LNCAP (cell line): ENCODE data around the gene SNTG2.

Experiments
- TF ChIP-seq, protein P1 (sequence below): fragments of 450-650 bp; IDR thresholded peaks from 2 replicates; pipeline ENCODE4 v1.5.1; 2017; ENCODE audit warnings: mild to moderate bottlenecking

Gene SNTG2

DNA sequence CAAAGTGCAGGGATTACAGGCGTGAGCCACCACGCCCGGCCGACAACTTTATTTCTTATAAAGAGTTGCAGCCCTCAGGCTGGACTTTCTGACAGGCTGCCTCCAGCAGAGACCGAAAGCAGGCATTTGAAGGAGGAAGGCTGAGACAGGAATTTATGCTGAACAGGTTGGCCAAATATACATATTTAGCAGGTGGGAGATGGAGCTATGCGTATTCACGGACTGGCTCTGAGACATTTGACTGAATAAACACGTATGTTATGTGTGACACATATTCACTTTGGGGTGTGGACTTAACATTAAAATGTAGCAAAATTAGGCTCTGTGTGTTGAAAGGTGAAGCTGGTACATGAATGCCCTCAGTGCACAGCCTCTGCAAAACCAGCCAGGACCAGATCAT, 65.9 kb downstream of the SNTG2 start:
- TF ChIP-seq, protein P1, sequence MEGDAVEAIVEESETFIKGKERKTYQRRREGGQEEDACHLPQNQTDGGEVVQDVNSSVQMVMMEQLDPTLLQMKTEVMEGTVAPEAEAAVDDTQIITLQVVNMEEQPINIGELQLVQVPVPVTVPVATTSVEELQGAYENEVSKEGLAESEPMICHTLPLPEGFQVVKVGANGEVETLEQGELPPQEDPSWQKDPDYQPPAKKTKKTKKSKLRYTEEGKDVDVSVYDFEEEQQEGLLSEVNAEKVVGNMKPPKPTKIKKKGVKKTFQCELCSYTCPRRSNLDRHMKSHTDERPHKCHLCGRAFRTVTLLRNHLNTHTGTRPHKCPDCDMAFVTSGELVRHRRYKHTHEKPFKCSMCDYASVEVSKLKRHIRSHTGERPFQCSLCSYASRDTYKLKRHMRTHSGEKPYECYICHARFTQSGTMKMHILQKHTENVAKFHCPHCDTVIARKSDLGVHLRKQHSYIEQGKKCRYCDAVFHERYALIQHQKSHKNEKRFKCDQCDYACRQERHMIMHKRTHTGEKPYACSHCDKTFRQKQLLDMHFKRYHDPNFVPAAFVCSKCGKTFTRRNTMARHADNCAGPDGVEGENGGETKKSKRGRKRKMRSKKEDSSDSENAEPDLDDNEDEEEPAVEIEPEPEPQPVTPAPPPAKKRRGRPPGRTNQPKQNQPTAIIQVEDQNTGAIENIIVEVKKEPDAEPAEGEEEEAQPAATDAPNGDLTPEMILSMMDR = no peak

DNA sequence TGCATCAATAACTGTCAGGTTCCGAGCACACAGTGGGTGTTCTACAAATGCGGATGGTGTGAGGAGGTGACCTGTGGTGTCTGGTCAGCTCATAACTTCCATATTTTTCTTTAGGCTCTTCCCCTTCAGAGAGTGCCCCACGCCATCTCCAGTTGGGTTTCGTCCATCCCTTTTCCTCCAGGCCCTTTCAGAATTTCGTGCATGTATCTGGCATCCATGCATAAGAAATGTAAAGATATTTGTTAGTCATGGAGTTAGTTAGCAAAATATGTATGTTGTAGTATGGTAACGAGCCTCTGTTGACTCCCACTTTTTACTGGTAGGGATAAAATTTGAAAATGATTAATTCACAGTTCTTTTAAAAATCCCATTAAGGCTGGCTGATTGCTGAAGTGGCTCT, 67.2 kb downstream of the SNTG2 start:
- TF ChIP-seq, protein P1 = no peak

DNA sequence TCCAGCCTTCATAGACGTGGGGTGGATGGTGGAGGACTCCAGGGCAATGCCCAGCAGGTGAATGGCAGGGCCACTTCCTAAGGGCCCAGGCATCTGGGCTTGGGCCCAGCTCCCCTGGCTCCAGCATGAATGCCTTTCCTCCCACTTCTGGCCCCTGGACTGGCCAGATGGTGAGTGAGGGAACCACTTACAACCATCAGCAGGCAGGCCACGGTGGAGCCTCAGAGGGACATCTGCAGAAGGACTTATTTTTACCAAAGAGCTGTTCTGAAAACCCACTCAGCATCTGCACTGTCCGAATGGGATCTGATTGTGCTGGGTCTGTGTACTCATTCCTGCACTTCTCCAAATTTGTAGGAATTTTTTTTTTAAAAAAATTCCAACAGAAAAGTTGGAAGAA, 69.6 kb downstream of the SNTG2 start:
- TF ChIP-seq, protein P1 = no peak

DNA sequence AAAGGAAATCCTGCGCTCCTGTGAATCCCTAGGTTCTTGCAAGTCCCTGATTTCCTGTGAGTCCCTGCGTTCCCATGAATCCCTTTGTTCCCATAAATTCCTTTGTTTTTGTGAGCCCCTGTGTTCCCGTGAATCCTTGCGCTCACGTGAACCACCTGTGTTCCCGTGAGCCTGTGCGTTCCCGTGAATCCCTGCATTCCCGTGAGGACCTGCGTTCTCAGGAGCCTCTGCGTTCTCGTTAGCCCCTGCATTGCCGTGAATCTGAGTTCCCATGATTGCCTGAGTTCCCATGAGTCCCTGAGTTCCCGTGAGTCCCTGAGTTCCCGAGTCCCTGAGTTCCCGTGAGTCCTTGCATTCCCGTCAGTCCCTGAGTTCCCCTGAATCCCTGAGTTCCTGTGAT, 71.5 kb downstream of the SNTG2 start:
- TF ChIP-seq, protein P1 = no peak

DNA sequence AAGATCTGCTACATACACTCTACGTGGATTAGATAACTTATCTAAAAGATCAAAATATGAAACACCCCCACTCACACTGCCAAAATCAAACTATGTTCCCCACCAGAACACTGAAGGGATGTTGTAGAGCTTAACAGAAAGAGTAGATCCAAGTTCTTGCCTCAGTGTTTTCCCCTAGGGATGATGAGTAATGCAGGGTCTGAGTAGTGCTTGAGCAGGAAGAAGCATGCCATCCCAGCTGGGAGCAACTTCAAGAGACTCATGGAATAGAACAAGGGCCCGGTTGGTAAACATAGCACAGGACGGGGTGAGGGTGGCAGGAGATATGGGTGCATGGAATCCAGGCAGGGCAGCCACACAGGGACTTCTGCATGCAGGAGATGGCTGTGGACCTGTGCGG, 74.3 kb downstream of the SNTG2 start:
- TF ChIP-seq, protein P1 = no peak

DNA sequence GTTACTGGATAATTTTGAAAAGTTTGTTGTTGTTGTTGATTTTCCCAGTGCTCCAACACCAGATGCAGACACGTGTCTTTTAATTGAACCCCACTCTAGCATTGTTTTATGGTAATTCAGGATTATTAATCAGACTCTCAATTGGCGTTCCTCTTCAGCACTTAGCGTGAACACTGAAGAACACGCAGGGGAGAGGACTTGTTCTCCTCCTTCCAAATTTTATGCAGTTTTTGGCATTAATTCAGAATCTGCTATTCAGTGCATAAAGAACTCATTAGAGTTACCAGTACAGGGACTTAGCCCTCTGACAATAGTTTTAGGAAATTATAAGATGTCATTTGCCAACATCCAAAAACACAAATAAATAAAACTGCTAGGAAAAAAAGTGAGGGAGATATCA, 75.5 kb downstream of the SNTG2 start:
- TF ChIP-seq, protein P1 = no peak

DNA sequence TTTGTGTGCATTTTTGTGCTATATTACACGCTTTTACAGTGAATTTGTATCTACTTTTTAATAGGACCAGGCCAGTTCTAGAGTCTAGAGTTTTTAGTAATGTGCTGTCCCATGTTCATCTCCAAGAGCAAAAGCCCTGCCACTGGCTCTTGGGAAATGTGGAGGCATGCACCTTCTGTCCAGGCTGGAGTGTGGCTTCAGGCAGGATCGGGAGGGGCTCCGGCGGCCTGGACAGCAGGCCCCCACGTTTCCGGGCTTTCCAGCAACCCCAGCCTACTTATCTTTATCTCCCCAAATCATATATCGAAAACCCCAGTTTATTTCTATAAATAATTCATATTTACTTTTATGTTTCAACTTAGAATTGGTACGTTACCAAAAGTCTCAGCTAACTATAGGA, 78.2 kb downstream of the SNTG2 start:
- TF ChIP-seq, protein P1 = no peak

DNA sequence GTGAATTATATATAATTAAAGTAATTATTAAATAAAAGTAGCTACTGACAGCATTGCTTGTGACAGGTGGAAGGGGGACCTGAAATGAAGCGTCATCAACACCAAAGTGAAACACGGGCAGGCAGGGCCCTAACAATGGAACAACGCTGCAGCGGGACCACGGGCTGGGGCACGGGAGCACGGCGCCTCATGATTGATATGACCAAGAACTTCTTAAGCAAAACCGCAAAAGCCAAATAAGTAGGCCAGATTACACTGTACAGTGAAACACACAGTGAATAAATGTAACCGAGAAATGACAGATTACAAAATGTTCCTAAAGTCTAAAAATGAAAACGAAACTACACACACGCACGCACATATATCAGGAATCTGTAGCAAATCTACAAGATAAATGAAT, 81.4 kb downstream of the SNTG2 start:
- TF ChIP-seq, protein P1 = no peak
